MCF 10A (cell line): ENCODE measurements around the gene MPZL3. TPM values are rescaled to one million over a fixed set of nuclear protein-coding genes. Genes with fewer than 3 reads are reported as not detected.

Experiments used
- BruUV-seq: library from RNA; stranded (reverse); fragments of 400-500 nt; replicated peaks from 2 replicates; lab custom pipeline; 2021; lab: Mats Ljungman, UMichigan
- CTCF ChIA-PET: fragments of 300-600 bp; sonication (Branson Sonifier 250); formaldehyde crosslinking; extraction: SDS; loops from one replicate; lab custom pipeline; 2021; ENCODE audit warnings: antibody characterized with exemption, inconsistent platforms; lab: Yijun Ruan, JAX
- POLR2A ChIA-PET: fragments of 300-600, 350-650 bp; sonication (Branson Sonifier 250); formaldehyde crosslinking; extraction: SDS; loops from one replicate; lab custom pipeline; 2020; ENCODE audit warnings: antibody characterized with exemption, inconsistent platforms; lab: Yijun Ruan, JAX
- DNase-seq: peaks from one replicate; pipeline ENCODE4 v3.0.0-alpha.2; 2018; ENCODE audit not compliant: unreplicated experiment
- H3K27ac Mint-ChIP-seq: one replicate; pipeline ENCODE4 v1.8.0; 2022; ENCODE audit warnings: mild to moderate bottlenecking, low read depth, mixed read lengths; ENCODE audit not compliant: unreplicated experiment
- H3K27me3 Mint-ChIP-seq: one replicate; pipeline ENCODE4 v1.8.0; 2022; ENCODE audit warnings: mixed read lengths; ENCODE audit not compliant: insufficient read depth, unreplicated experiment
- H3K36me3 Mint-ChIP-seq: one replicate; pipeline ENCODE4 v1.8.0; 2022; ENCODE audit warnings: mild to moderate bottlenecking, moderate library complexity, mixed read lengths; ENCODE audit not compliant: insufficient read depth, unreplicated experiment
- H3K4me1 Mint-ChIP-seq: one replicate; pipeline ENCODE4 v1.8.0; 2022; ENCODE audit warnings: mixed read lengths; ENCODE audit not compliant: insufficient read depth, unreplicated experiment
- H3K4me3 Mint-ChIP-seq: one replicate; pipeline ENCODE4 v1.8.0; 2022; ENCODE audit warnings: mild to moderate bottlenecking, moderate library complexity, mixed read lengths; ENCODE audit not compliant: unreplicated experiment
- H3K9me3 Mint-ChIP-seq: one replicate; pipeline ENCODE4 v1.8.0; 2022; ENCODE audit warnings: mixed read lengths; ENCODE audit not compliant: unreplicated experiment
- CTCF ChIP-seq: fragments of 200-600 bp; IDR thresholded peaks from one replicate; pipeline ENCODE4 v1.8.0; 2022; ENCODE audit warnings: antibody characterized with exemption, mild to moderate bottlenecking; ENCODE audit not compliant: unreplicated experiment
- intact Hi-C: fragments of 100-400 bp; cut with micrococcal nuclease; formaldehyde crosslinking; loops from 2 replicates; pipeline ENCODE4 v1.14.1; 2022
- total RNA-seq: library from RNA; stranded (reverse); gene quantifications from 2 replicates; pipeline ENCODE4 v1.2.3, GENCODE V29; 2022

MPZL3 gene
- total RNA-seq, 1 experiment from 2014 or later, result 11.9 TPM

GRCh38 chr11:118240999-118241763, 11.0 kb downstream of the MPZL3 start:
- no peak for TF ChIP-seq CTCF
- CTCF ChIA-PET, result interaction anchor here (0.5 to 2.3 kb wide), 6 partner anchors 11 to 50 kb away, joined by 3 to 13 read pairs (median 4); partner anchors contain the start of gene MPZL3
- H3K9me3 Mint-ChIP-seq, result no peaks in the 10 kb centered on the region
- no peaks in the 10 kb centered on the region for H3K27me3 Mint-ChIP-seq
- peak overlapping the region; percentile 35 for H3K4me3 Mint-ChIP-seq
- no TSS peak for BruUV-seq
- intact Hi-C loops, result no loop called here
- H3K4me1 Mint-ChIP-seq, result peaks cover 25% of the 10 kb centered on the region
- POLR2A ChIA-PET, result interaction anchor here (0.7 to 4.9 kb wide), 7 partner anchors 11 to 51 kb away, joined by 3 to 39 read pairs (median 5); partner anchors contain the start of genes MPZL2 and MPZL3
- peak overlapping the region; percentile 70 for H3K27ac Mint-ChIP-seq
- peaks cover 19% of the 10 kb centered on the region for H3K36me3 Mint-ChIP-seq
- peak; percentile 57 for DNase-seq

- ChIA-PET POLR2A (interaction anchor here (2.2 to 4.9 kb wide), 2 partner anchors 13 to 24 kb away, joined by 15 to 39 read pairs; partner anchors contain the start of genes MPZL2 and MPZL3), CTCF (interaction anchor here (0.7 to 2.2 kb wide), 3 partner anchors 37 to 68 kb away, joined by 3 to 12 read pairs (median 7); no protein-coding TSS in a partner anchor)
- Mint-ChIP-seq H3K27me3 (no peaks in the 10 kb centered on the region), H3K27ac (no peak overlapping the region), H3K36me3 (peaks cover 19% of the 10 kb centered on the region), H3K4me3 (no peak overlapping the region), H3K9me3 (no peaks in the 10 kb centered on the region), H3K4me1 (peaks cover 25% of the 10 kb centered on the region)
- no peak for TF ChIP-seq CTCF
- no TSS peak for BruUV-seq
- DNase-seq, result no peak
- intact Hi-C loops, result no loop called here
Measured at GRCh38 chr11:118239509-118240205, 12.5 kb downstream of the MPZL3 start.

GRCh38 chr11:118238929-118239328, 13.2 kb downstream of the MPZL3 start:
- intact Hi-C loops, result no loop called here
- H3K4me3 Mint-ChIP-seq, result no peak overlapping the region
- no peaks in the 10 kb centered on the region for H3K9me3 Mint-ChIP-seq
- no peaks in the 10 kb centered on the region for H3K27me3 Mint-ChIP-seq
- ChIA-PET POLR2A (interaction anchor here (2.2 to 4.9 kb wide), 2 partner anchors 13 to 25 kb away, joined by 15 to 39 read pairs; partner anchors contain the start of genes MPZL2 and MPZL3), CTCF (interaction anchor here (1.8 to 2.2 kb wide), 2 partner anchors 40 to 68 kb away, joined by 7 to 12 read pairs; no protein-coding TSS in a partner anchor)
- peaks cover 25% of the 10 kb centered on the region for H3K36me3 Mint-ChIP-seq
- no TSS peak for BruUV-seq
- peaks cover 25% of the 10 kb centered on the region for H3K4me1 Mint-ChIP-seq
- no peak overlapping the region for H3K27ac Mint-ChIP-seq
- TF ChIP-seq CTCF, result no peak
- DNase-seq, result no peak

- TF ChIP-seq CTCF, result no peak
- DNase-seq, result peak; percentile 46
- Mint-ChIP-seq H3K9me3 (no peaks in the 10 kb centered on the region), H3K27me3 (no peaks in the 10 kb centered on the region), H3K4me3 (no peak overlapping the region), H3K4me1 (peaks cover 25% of the 10 kb centered on the region), H3K36me3 (peaks cover 27% of the 10 kb centered on the region), H3K27ac (no peak overlapping the region)
- ChIA-PET POLR2A (interaction anchor here (4.9 kb wide), 1 partner anchor 26 kb away, joined by 39 read pairs; the partner anchor contains the start of gene MPZL2), CTCF (interaction anchor here (1.8 kb wide), 1 partner anchor 67 kb away, joined by 7 read pairs; no protein-coding TSS in a partner anchor)
- no TSS peak for BruUV-seq
- intact Hi-C loops, result no loop called here
Measured at GRCh38 chr11:118238421-118238820, 13.7 kb downstream of the MPZL3 start.
